NCI-H2107 treated with DMSO at 0.1 percent for 48 hours (cell line): Measurements from ENCODE around the gene NFKBIZ.
"Not testable (repeated sequence)": the region's sequence is repeated elsewhere in the genome, so short reads cannot be mapped to it uniquely, and the experiment has no call there.

ENCODE experiments used
- DNase-seq: peaks from one replicate; lab custom pipeline; 2025; ENCODE audit not compliant: unreplicated experiment; lab: John Stamatoyannopoulos, UW

The NFKBIZ gene

DNA sequence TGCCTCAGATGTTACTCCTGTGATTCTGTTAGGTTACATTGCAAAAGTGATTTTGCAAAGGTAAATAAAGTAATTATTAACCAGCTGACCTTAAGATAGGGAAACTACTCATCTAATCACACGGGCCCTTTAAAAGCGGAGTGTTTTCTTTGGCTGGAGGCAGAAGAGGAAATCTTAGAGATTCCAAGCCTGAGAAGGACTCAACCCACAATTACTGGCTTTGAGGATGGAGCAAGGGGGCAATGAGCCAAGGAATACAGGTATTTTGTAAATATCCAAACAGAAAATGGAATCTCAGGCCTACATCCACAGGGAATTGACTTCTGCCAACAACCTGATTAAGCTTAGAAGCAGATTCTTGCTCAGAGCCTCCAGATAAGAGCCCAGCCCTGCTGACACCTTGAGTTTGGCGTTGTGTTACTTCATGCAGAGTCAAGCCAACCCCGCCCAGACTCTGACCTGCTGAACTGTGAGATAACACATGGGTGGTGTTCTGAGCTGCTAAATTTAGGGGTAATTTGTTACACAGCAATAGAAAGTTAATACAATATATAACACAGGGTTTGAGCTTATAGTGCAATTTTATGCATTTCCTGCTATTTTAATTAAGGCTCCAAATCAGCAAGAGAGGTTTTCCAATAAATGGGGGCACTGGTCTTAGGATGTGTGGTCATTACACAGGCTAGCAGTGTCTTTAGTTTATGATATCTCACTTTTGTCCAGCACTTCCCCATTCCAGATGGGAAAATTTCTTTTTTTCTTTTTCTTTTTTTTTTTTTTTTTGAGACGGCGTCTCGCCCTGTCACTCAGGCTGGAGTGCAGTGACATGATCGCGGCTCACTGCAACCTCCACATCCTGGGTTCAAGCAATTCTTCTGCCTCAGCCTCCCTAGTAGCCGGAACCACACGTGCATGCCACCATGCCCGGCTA is 19.5 kb downstream of the NFKBIZ start:
- DNase-seq = no peak

DNA sequence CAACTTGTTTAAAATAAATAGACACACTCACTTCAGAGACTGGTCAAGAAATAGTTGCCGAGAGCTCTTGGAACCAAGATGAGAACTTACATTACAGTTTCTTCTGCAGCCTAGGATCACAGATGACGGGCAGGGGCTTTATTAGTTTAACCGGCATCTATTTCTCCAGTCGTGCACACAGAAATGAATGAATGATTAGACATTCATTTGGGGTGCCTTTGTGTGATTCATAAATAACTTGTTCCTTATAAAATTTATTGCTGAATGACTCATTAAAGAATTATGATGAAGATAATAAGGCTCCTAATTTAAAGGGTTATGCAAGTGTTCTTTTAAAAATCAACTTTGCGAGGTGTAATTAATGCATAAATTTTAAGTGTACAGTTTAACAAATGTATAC is 20.8 kb downstream of the NFKBIZ start:
- DNase-seq = no peak

DNA sequence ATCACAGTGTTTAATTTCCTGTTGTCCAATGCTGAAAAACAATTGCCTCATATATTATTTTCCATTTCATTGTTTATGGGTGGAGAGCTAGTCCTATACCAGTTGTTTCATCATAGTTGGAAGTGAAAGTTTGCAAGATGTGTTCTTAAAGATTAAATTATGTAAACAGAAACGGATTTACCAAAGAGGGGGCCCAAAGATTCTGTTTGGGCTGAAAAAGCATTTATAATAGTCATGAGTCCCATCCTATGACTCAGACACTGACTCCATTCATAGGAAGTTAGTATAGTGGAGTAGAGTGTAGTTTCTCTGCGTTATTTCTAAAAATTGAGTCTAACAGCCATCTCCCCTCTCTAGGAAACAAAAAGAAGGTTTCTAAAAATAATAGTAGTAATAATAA is 24.3 kb downstream of the NFKBIZ start:
- no peak for DNase-seq

DNA sequence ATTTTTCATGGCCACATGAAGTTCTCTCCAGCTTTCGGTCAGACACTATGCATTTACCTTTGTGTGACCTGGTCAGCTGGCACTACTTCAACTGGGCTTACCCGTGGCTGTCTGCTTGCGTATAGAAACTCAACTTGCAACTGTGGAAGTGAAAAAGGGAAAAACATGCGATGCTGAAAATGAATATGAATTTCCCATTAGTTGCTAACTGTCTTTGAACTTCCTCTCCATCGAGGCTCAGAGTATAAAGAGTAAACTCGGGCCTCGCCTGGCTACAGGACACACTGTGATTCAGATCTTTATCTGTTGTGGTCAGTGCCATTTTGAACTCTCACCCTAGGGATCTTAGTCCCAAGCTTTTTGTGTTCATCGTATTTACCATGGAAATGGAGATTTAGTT is 26.8 kb downstream of the NFKBIZ start:
- no peak for DNase-seq

DNA sequence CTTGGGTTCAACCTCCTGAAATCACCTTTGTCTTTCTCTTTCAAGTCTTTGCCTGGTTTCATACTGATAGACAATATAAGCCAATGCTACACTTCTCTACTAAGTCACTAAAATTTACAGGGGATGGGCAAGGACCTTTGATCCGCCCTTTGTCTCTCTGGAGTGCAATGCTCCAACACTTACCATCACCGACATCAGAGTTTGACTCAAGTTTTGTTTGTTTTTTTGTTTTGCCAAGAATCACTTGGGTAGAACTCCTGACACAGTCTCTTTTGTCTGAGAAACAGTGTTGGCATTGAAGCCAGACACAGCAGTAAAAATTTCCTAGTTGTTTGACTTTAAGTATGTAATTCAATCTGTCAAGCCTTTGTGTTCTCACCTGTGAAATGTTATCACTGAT is 29.3 kb downstream of the NFKBIZ start:
- DNase-seq = no peak

DNA sequence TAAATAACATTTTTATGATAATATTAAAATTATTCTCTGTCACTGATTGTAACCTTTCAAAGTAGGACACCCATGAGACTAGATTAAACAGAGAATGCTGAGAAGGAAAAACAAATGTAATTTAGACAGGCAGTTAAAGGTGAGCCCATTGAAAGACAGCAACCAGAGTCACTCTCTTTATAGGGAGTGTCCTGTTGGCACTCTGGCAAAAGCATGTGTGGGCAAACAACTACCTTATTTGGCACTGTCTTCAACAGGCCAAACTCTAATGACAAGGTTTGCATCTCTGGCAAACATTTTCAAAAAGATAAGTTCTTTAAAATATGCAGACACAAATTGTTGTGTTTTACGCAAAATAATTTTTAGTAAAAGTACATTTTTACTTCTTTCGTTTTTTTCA is 29.8 kb downstream of the NFKBIZ start:
- DNase-seq = no peak

DNA sequence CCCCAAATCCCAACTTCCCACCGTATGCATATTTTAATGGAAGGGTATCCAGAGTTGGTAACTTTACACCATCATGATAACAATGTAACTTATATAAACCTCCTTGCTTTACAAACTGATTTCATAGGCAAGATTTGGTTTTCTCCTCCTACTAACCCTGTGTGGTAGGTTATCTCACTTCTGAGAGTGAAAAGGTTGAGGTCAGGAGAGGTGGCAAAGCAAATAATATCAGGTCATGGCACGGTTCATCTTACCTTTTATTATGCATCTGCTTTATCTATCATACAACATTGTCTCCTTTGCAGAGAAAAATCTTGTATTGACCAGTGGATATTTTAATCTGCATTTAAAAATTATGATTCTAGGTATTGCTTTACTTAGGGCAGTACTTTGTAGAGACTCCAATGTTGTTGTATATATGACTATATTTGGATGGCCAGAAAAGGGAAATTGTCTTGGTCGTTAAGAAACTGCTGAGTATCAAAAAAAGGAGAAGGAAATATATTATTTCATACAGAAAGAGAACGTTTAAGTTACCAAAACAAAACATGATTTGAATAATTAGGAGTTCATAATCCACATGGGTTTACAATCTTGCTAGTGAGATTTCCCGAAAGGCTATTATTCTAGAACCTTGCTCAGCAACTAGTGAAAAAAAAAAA is 30.4 kb downstream of the NFKBIZ start:
- DNase-seq = no peak

DNA sequence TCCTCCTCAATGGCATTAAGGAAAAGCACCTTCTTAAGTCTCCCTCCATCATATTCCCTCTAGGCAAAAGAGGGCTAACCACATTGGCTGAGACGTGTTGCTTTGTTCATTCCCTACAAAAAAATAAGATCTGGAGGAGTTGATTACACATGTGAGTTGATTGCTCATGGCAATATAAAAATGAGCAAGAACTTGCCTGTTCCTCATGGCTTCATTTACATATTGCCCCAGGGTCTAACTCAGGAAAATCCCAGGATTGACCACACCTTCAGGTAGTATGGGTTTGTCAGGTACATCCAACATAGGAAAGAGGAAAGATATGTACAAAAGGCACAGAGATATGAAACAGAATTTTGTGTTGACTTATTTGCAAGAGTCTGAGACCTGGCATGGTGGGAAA is 35.5 kb downstream of the NFKBIZ start:
- DNase-seq = no peak

DNA sequence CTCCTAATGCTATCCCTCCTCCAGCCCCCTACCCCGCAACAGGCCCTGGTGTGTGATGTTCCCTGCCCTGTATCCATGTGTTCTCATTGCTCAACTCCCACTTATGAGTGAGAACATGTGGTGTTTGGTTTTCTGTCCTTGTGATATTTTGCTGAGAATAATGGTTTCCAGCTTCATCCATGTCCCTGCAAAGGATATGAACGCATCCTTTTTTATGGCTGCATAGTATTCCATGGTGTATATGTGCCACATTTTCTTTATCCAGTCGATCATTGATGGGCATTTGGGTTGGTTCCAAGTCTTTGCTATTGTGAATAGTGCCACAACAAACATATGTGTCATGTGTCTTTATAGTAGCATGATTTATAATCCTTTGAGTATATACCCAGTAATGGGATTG is 36.3 kb downstream of the NFKBIZ start:
- DNase-seq = not testable (repeated sequence)

DNA sequence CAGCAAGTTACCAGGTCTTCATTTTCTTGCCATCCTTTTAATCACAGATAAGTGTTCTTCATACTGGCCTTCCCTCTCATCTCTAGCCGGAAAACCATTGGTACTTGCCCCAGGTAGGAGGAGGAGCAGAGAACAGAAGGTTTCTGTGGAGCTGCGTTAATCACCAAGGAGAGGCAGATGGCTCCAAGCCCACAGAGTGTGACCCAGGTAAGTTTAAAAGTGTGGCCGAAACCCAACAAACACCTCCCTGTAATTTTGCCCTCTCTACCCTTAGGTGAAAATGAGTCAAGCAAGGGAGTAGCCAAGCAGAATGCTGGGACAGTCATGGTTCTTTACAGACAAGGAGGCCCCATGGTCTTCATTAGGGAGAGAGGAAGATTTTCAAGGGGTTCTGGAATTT is 37.3 kb downstream of the NFKBIZ start:
- DNase-seq = no peak

DNA sequence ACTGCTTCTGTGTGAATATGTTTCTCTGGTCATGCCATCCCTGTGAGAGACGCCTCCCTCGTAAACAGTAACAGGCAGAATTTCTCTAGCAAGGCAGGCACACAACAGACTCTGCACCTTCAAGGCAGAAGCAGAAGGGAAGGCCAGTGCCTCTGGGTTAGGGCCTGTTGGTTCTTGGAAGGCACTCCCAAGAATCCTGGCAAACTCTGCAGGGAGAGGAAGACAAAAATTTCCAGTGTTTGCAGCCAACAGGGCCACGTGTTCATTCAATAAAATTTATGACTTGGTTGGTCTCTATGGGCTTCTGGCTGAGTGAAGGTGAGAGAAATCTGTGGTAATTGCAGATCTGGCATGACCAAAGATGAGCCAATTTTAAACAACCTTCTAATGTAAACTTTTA is 39.3 kb downstream of the NFKBIZ start:
- no peak for DNase-seq

DNA sequence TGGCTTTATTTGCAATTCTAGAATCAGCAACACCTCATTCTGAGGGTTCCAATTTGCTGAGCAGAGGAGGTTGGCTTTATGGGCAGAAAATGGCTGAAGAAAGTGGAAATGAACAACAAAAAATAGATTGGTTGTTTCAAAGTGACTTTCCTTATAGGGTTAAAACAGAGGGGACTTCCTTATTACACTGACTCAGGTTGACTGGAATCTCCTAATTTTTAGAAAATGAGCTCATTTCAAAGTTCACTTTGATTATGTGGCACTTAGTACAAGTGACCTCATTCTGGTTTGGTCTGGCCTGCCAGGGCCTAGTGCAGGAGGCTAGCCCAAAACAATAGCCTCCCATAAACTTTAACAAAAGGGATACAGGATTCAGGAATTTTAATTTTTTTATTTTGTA is 41.4 kb downstream of the NFKBIZ start:
- DNase-seq = no peak

DNA sequence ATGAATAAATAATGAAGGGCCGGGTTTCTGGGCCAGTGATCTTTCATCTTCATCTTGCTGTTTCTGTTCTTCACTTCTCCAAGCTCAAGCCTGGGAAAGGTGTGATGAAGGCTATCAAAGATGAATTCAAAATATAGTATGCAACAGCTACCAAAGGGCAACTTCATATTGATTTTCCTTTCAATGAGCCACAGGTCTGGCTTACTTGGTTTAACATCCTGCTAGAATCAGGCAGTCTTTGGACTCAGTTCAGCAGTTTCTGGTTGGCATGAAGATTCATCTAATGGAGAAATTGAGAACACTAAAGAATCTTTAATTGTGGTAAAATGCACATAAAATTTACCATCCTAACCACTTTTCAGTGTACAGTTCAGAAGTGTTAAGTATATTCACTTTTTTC is 43.3 kb downstream of the NFKBIZ start:
- no peak for DNase-seq

DNA sequence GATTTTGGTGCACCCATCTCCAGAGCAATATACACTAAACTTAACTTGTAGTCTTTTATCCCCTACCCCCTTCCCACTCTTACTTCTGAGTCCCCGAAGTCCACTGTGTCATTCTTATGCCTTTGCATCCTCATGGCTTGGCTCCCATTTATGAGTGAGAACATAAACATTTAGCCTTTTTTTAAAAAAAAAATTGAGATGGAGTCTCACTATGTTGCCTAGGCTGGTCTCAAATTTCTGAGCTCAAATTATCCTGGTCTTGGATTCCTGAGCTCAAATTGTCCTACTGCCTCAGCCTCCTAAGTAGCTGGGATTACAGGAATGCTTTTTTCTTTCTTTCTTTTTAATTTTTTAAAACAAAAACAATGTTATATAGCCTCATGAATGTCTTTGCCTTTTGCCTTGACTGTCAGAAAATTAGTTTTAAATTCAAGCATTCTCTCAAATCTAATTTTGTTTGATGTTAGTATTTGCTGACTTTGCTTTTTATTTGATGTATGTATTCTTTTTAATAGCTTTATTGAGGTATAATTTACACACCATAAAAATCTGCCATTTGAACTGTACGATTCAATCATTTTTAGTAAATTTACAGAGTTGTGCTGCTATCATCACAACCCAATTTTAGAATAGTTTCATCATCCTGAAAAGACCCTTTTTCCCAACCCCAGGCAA is 46.9 kb downstream of the NFKBIZ start:
- no peak for DNase-seq

DNA sequence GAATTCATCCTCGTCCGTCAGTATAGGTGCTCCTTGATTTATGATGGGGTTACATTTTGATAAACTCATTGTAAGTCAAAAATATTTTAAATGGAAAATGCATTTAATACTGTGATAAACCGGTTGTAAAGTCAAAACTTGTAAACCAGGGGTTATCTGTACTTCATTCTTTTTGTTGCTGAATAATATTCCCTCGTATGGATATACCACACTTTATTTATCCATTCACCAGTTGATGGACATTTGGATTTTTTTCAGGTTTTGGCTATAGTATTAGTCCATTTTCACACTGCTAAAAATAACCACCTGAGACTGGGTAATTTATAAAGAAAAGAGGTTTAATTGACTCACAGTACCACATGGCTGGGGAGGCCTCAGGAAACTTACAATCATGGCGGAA is 47.7 kb downstream of the NFKBIZ start:
- DNase-seq = no peak

DNA sequence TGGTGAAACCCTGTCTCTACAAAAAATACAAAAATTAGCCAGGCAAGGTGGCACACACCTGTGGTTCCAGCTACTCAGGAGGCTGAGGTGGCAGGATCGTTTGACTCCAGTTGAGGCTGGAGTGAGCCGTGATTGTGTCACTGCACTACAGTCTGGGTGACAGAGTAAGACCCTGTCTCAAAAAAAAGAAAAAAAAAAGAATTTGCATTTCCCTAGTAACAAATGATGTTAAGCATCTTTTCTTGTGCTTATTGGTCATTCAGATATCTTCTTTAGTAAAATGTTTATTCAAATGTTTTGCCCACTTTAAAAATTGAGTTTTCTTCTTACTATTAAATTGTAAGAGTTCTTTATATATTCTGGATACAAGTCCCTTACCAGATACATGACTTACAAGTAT is 48.7 kb downstream of the NFKBIZ start:
- no peak for DNase-seq

DNA sequence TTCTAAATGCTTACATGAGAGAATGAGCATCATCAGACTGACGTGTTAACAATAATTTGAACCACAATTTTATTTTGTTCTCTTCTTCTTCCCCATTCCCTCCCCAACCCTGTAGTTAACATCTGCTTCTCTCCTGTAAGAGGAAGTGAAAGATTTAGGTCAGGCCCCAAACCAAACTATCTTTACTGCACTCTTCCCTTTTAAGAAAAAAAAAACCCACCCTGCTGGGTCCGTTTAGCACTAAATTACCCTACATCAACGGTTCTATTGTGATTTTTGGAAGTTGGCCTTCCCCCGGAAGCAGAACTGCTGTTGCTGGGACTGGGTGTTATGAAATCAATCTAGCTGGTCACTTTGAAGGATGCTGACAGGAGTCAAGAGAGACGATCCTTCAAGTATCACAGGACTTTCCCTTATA is 49.4 kb downstream of the NFKBIZ start:
- no peak for DNase-seq

DNA sequence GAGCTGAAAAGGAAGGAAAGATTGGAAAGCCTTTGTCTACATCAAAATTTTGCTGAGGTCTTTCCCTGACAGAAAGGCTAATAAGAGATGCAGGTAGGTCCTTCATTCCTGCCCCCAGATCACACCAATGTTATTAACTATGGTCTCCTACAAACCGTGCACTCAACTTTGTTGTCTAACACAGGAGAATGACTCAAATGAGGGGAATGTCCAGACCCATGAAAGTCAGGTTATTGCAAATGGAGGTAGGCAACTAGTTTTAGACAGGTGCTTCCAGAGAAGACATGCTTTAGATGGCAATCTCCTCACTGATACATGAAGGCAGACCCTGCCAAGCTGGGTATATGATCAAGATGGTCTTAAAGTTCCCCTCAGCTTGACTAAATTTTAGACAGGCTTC is 51.0 kb downstream of the NFKBIZ start:
- DNase-seq = no peak

DNA sequence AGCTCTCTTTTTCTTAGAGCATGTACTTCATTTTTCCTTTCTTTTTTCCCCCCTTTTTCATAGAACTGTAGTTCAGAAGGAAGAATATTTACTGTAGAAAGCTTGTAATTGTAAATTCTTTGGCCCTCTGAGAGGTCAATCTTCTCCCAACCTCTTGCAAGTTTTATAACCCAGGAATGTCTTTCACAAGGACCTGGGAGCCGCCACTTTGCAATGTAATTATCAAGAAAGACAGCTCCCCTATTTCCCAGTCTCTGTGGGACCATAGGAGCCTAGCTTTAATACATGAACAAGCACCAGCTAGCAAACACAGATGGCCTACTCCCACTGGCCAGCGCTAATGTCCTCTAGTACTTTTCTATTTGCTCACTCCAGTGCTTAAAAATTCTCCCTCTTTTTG is 51.4 kb downstream of the NFKBIZ start:
- DNase-seq = no peak

DNA sequence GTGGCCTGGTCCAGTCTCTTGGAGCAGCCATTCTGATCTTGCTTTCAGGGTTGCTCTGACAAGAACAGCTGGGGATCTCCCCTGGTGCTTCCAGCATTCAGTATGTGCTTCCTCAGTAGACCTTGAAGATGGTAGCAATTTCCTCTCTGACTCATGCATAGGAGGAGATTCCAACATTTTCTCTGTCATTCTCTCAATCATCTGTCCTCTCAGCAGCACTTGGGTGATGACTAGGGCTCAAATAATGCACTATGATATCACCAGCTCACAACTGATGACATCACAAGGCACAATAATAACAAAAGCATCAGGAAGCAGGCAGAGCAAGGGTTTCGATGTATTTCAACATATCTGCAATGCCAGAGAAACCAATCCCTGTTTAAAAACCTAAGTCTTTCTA is 52.7 kb downstream of the NFKBIZ start:
- no peak for DNase-seq

DNA sequence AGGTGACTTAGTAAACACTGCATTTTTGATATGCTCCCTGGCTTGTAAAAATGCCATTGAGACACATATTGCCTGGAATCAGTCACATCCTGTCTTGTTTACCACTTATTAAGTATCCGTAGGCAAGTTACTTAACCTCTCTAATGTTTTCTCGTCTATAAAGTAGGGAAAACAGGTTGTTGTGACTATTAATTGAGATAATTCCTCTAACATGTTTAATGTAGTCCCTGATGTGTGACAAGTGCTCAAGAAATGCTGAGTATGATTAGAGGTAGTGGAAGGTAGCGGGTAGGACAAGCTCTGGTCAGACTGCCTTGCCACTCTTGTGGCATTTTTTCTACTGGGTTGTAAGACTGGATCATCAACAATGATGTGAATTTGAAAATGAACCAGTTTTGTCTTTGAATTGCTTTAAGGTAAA is 54.1 kb downstream of the NFKBIZ start:
- no peak for DNase-seq

DNA sequence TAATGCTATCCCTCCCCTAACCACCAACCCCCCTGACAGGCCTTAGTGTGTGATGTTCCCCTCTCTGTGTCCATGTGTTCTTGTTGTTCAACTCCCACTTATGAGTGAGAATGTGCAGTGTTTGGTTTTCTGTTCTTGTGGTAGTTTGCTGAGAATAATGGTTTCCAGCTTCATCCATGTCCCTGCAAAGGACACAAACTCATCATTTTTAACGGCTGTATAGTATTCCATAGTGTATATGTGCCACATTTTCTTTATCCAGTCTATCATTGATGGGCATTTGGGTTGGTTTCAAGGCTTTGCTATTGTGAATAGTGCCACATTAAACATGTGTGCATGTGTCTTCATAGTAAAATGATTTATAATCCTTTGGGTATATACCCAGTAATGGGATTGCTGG is 56.3 kb downstream of the NFKBIZ start:
- DNase-seq = not testable (repeated sequence)
